Measurements from ENCODE around the gene HACD2. TPM values are rescaled to one million over a fixed set of nuclear protein-coding genes. Genes with fewer than 3 reads are reported as not detected.

HACD2 gene
- total RNA-seq, 2 experiments from 2014 or later = 12.1 to 13.3 TPM

DNA sequence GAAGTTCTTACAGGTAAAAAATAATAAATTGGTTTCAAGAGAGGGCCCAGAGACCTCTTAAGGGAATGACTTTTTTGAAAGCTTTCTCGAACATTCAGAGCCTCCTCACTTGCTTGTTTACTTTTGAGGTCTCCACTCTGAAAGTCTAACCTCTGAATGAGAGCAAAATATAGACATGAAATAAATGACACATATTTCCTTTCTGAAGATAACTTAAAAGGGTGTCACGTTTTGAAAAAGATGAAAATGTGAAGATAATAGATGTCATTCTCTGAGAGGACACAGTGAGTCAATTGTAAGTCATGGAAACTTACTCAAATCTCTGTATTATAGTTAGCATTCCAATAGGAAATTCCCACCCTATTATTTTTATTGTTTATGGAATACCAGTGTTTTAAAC lies 44.6 kb downstream of the HACD2 start:
- H3K36me3 Mint-ChIP-seq (ENCODE audit: low read depth) = peaks cover 16% of the 10 kb centered on the region
- H3K9me3 Mint-ChIP-seq = no peaks in the 10 kb centered on the region
- TF ChIP-seq, protein P1, sequence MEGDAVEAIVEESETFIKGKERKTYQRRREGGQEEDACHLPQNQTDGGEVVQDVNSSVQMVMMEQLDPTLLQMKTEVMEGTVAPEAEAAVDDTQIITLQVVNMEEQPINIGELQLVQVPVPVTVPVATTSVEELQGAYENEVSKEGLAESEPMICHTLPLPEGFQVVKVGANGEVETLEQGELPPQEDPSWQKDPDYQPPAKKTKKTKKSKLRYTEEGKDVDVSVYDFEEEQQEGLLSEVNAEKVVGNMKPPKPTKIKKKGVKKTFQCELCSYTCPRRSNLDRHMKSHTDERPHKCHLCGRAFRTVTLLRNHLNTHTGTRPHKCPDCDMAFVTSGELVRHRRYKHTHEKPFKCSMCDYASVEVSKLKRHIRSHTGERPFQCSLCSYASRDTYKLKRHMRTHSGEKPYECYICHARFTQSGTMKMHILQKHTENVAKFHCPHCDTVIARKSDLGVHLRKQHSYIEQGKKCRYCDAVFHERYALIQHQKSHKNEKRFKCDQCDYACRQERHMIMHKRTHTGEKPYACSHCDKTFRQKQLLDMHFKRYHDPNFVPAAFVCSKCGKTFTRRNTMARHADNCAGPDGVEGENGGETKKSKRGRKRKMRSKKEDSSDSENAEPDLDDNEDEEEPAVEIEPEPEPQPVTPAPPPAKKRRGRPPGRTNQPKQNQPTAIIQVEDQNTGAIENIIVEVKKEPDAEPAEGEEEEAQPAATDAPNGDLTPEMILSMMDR (IDR thresholded peaks at IDR 0.05) = no peak
- H3K4me1 ChIP-seq (ENCODE audit: insufficient read depth, low read length) = no peaks in the 10 kb centered on the region
- peaks cover 20% of the 10 kb centered on the region for H3K4me1 Mint-ChIP-seq (ENCODE audit: low read depth)
- ChIA-PET POLR2A (no interaction called here), CTCF (interaction anchor here (0.9 kb wide), 1 partner anchor 18 kb away, joined by 3 read pairs; no protein-coding TSS in a partner anchor)
- peaks cover 2% of the 10 kb centered on the region for H3K36me3 ChIP-seq (ENCODE audit: insufficient read depth, low read length)
- no peaks in the 10 kb centered on the region for H3K27me3 ChIP-seq (ENCODE audit: control insufficient read depth in 1 of 2, insufficient read depth in 2 of 2, low read length in 2 of 2)
- no peak for ATAC-seq (ENCODE audit: poor library complexity)
- intact Hi-C loops (cut with DNase I, micrococcal nuclease) = no loop called here
- no peaks in the 10 kb centered on the region for H3K27me3 Mint-ChIP-seq
- no peak overlapping the region for H3K27ac Mint-ChIP-seq
- no peak overlapping the region for H3K4me3 Mint-ChIP-seq
- no peak for DNase-seq
- no peak overlapping the region for H3K27ac ChIP-seq (ENCODE audit: low read depth in 1 of 2, low read length in 2 of 2)
- H3K4me3 ChIP-seq (ENCODE audit: low read length) = no peak overlapping the region
- no peaks in the 10 kb centered on the region for H3K9me3 ChIP-seq (ENCODE audit: control insufficient read depth in 1 of 2, insufficient read depth in 1 of 2, low read length in 2 of 2)

- Histone ChIP-seq H3K4me1 (ENCODE audit: insufficient read depth, low read length) (no peaks in the 10 kb centered on the region), H3K4me3 (ENCODE audit: low read length) (no peak overlapping the region), H3K27me3 (ENCODE audit: control insufficient read depth in 1 of 2, insufficient read depth in 2 of 2, low read length in 2 of 2) (no peaks in the 10 kb centered on the region), H3K36me3 (ENCODE audit: insufficient read depth, low read length) (no peaks in the 10 kb centered on the region), H3K9me3 (ENCODE audit: control insufficient read depth in 1 of 2, insufficient read depth in 1 of 2, low read length in 2 of 2) (no peaks in the 10 kb centered on the region), H3K27ac (ENCODE audit: low read depth in 1 of 2, low read length in 2 of 2) (no peak overlapping the region)
- Mint-ChIP-seq H3K27ac (no peak overlapping the region), H3K36me3 (ENCODE audit: low read depth) (peaks cover 5% of the 10 kb centered on the region), H3K27me3 (no peaks in the 10 kb centered on the region), H3K4me1 (ENCODE audit: low read depth) (peaks cover 22% of the 10 kb centered on the region), H3K9me3 (no peaks in the 10 kb centered on the region), H3K4me3 (no peak overlapping the region)
- ChIA-PET POLR2A (no interaction called here), CTCF (no interaction called here)
- DNase-seq = no peak
- TF ChIP-seq, protein P1 (IDR thresholded peaks at IDR 0.05) = no peak
- ATAC-seq (ENCODE audit: poor library complexity) = no peak
- intact Hi-C loops (cut with DNase I, micrococcal nuclease) = no loop called here
These were observed 48.5 kb downstream of the HACD2 start for GRCh38 chr3:123536153-123536895.

DNA sequence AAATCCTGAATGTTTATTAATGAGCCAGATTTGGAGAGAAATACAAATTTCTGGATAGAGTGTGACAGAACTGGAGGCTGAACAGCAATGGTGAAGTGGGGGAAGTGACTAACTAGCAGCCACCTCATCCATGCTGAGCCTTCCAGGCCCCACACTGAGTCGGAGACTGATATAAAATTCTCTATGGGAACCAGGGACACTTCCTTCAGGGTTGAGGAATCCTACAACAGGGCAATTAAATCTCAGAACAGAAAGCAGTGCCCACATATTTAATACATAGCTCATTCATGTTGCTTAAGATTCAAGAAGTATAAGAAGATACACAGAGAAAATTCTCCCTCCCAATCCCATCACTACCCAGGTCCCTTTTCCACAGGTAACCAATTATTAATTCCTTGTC lies 49.3 kb downstream of the HACD2 start:
- Mint-ChIP-seq H3K27me3 (no peaks in the 10 kb centered on the region), H3K4me1 (ENCODE audit: low read depth) (peaks cover 18% of the 10 kb centered on the region), H3K4me3 (no peak overlapping the region), H3K9me3 (no peaks in the 10 kb centered on the region), H3K27ac (no peak overlapping the region), H3K36me3 (ENCODE audit: low read depth) (peaks cover 5% of the 10 kb centered on the region)
- Histone ChIP-seq H3K36me3 (ENCODE audit: insufficient read depth, low read length) (no peaks in the 10 kb centered on the region), H3K9me3 (ENCODE audit: control insufficient read depth in 1 of 2, insufficient read depth in 1 of 2, low read length in 2 of 2) (no peaks in the 10 kb centered on the region), H3K27me3 (ENCODE audit: control insufficient read depth in 1 of 2, insufficient read depth in 2 of 2, low read length in 2 of 2) (no peaks in the 10 kb centered on the region), H3K4me3 (ENCODE audit: low read length) (no peak overlapping the region), H3K27ac (ENCODE audit: low read depth in 1 of 2, low read length in 2 of 2) (no peak overlapping the region), H3K4me1 (ENCODE audit: insufficient read depth, low read length) (no peaks in the 10 kb centered on the region)
- no peak for DNase-seq
- TF ChIP-seq, protein P1 (IDR thresholded peaks at IDR 0.05) = no peak
- CTCF ChIA-PET = interaction anchor here (1.2 kb wide), 1 partner anchor 23 kb away, joined by 3 read pairs; no protein-coding TSS in a partner anchor
- intact Hi-C loops (cut with DNase I, micrococcal nuclease) = no loop called here
- no peak for ATAC-seq (ENCODE audit: poor library complexity)
- POLR2A ChIA-PET = no interaction called here

Data from CD4-positive, alpha-beta T cell (primary cell).